Mucosa of rectum (tissue), 2 donors: Measurements from ENCODE around the gene PIP4K2B.
"Not testable (repeated sequence)": the region's sequence is repeated elsewhere in the genome, so short reads cannot be mapped to it uniquely, and the experiment has no call there.

ENCODE experiments used
- H3K27ac ChIP-seq, 2 donors: one replicate each; pipeline ENCODE4 v1.7.0; 2013; ENCODE audit warnings: inconsistent platforms in 2 of 2, low read depth in 2 of 2, low read length in 2 of 2
- H3K27me3 ChIP-seq, 2 donors: one replicate each; pipeline ENCODE4 v1.7.0; 2013; ENCODE audit warnings: low read length in 2 of 2; ENCODE audit not compliant: control insufficient read depth in 2 of 2, insufficient read depth in 2 of 2
- H3K36me3 ChIP-seq, 2 donors: one replicate each; pipeline ENCODE4 v1.7.0; 2013; ENCODE audit warnings: low read length in 2 of 2; ENCODE audit not compliant: control insufficient read depth in 2 of 2, insufficient read depth in 2 of 2
- H3K4me1 ChIP-seq, 2 donors: one replicate each; pipeline ENCODE4 v1.7.0; 2013; ENCODE audit warnings: low read length in 2 of 2, mild to moderate bottlenecking in 1 of 2; ENCODE audit not compliant: control insufficient read depth in 2 of 2, insufficient read depth in 2 of 2
- H3K4me3 ChIP-seq, 2 donors: one replicate each; pipeline ENCODE4 v1.7.0; 2013; ENCODE audit warnings: low read length in 2 of 2
- H3K9ac ChIP-seq, 2 donors: one replicate each; pipeline ENCODE4 v1.7.0; 2013; ENCODE audit warnings: low read length in 2 of 2, low read depth in 1 of 2, mild to moderate bottlenecking in 1 of 2
- H3K9me3 ChIP-seq, 2 donors: one replicate each; pipeline ENCODE4 v1.7.0; 2013; ENCODE audit warnings: low read length in 2 of 2; ENCODE audit not compliant: control insufficient read depth in 2 of 2
- donor health status: healthy.
- donor health status: Normal muscosa, but diverticular disease.

PIP4K2B gene

DNA sequence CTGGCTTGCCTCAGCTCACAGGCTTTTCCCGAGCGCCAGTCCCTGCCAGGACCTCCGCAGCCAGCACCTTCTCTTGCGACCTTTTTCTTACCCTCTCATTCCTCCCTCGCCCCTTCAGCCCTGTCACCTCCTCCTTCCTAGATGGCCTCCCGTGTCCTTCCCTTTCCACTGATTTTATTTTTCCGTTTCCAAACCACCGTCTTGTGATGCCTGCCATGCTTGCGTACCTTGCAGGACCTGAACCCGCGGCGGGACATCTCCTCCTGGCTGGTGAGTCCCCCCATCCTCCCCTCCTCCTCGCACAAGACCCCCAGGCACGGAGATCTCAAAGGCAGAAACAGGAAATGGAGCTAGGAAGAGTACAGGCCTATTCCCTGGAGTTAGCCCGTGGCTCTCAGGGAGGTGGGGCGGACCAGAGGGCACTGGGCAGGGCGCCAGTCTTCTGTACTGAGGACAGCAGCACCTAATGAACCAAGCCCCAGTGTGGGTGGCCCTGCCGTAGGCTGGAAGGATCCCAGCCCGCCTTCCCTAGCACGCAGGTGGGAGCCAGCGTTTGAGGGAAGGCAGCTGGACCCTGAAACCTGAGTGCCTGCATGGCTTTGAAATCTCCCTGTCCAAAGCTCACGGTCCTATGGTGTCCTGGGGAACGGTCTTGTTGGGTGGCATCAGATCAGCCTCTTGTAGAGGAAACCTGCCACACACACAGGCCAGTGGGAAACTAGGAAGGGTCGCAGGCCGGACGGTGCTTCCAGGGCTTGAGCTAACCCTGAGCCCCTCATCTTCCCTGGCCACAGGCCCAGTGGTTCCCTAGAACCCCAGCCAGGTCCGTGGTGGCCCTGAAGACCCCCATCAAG, 68.6 kb downstream of the PIP4K2B start:
- Histone ChIP-seq H3K27ac (peak overlapping the region; percentile 93 to 99), H3K4me3 (peak overlapping the region; percentile 89 to 98), H3K27me3 (no peaks in the 10 kb centered on the region), H3K36me3 (peaks cover 9% of the 10 kb centered on the region in 2 donors), H3K9ac (peak overlapping the region; percentile 98 to 99), H3K9me3 (no peaks in the 10 kb centered on the region), H3K4me1 (peaks cover 53 to 69% of the 10 kb centered on the region in 2 donors)

DNA sequence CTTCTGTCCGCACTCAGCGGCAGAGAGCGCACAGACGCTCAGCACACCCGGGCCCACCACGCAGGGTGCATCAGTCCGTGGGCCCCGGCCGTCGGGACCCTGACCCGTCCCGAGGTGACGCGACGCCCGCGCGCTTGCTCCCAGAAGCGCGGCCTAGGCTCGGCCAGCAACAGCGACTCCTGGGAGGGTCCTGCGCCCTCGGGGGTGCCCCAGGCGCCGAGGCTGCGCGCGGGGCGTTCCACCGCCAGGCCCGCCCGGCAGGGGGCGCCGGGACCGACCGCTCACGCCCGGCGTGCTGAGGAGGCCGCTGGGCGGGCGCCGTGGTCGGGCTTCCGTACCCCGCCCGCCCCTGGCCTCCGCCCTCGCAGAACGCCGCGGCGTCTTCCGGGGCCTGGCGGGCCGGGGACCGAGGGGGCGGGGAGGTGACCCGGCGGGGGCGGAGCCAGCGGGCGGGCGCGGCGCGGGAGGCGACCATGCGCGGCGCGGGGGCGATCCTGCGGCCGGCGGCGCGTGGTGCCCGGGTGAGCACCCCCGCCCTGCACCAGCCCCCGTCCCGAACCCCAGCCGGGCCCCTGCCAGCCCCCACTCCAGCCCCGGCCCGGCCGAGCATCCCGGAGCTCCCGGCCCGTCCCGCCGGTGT, 69.3 kb downstream of the PIP4K2B start, which contains the start of gene CISD3:
Gene CISD3, plus strand, starts transcription at position 456 of the 640 bp plus-strand sequence. Its CDS starts 18 bp downstream, at position 474.
- H3K27me3 ChIP-seq = no peaks in the 10 kb centered on the region
- peaks cover 55 to 64% of the 10 kb centered on the region in 2 donors for H3K4me1 ChIP-seq
- H3K9me3 ChIP-seq = no peaks in the 10 kb centered on the region
- peak within 1 kb of the TSS; percentile 89 to 98 for H3K4me3 ChIP-seq
- peaks cover 8 to 11% of the 10 kb centered on the region in 2 donors for H3K36me3 ChIP-seq
- peak within 1 kb of the TSS; percentile 98 to 99 for H3K9ac ChIP-seq
- peak within 1 kb of the TSS; percentile 93 to 99 for H3K27ac ChIP-seq

DNA sequence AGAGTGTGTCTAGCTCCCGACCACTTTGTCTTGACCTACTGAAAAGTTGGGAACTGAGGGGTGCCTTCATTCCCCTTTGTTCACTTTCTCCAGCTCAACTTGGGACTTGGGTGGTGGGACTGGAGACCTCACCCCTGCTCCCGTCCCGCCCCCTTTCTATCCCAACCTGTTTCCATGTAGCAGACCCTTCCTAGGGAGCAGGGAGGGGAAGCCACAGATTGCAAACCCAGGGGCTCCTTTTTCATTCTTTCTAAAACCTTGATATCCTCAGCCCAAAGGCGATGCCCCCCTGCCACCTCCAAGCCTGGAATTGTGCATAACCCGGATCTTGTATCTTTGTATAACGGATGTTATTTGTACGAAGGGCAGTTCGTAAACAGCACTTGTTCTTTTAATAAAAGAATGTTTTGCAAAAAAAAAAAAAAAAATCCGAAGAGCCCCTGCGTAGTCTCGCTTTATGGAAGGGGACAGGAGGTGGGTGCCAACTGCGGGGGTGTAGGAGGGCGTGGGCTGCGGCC, 69.9 kb downstream of the PIP4K2B start:
- Histone ChIP-seq H3K4me1 (peaks cover 59 to 65% of the 10 kb centered on the region in 2 donors), H3K9ac (peak overlapping the region; percentile 58 to 86), H3K4me3 (peak overlapping the region; percentile 74 to 76), H3K36me3 (peaks cover 8 to 13% of the 10 kb centered on the region in 2 donors), H3K27ac (peak overlapping the region; percentile 76 to 81), H3K9me3 (no peaks in the 10 kb centered on the region), H3K27me3 (no peaks in the 10 kb centered on the region)

DNA sequence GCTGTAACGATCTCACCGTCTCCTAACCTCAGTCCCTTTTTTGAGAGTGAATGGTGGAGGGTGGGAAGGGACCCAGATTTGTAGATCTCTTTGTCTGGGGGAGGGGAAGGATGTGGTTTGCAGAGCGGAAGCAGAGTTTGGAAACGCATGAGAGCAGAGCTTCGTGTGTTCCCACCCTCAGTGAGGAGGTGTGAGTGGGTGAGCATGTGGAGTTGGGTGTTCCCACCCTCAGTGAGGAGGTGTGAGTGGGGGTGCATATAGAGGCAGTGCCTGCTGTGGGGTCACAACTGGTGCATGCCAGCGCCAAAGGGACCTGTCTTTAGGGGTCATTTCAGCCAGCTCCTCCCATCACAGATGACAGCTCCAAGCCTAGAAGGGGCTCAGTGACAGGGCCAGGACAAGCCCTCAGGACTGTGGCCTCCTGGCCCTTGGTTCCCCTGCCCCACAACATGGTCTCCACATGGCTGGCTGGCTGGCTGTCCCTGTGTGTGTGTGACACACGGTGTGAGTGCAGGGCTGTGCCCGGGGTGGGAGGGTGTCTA, 71.0 kb downstream of the PIP4K2B start:
- no peaks in the 10 kb centered on the region for H3K9me3 ChIP-seq
- H3K9ac ChIP-seq = no peak overlapping the region
- peak overlapping the region in 1 of 2 donors; percentile 34 for H3K27ac ChIP-seq
- H3K36me3 ChIP-seq = peaks cover 0 to 11% of the 10 kb centered on the region in 2 donors
- no peak overlapping the region for H3K4me3 ChIP-seq
- H3K27me3 ChIP-seq = no peaks in the 10 kb centered on the region
- H3K4me1 ChIP-seq = peaks cover 54 to 60% of the 10 kb centered on the region in 2 donors

DNA sequence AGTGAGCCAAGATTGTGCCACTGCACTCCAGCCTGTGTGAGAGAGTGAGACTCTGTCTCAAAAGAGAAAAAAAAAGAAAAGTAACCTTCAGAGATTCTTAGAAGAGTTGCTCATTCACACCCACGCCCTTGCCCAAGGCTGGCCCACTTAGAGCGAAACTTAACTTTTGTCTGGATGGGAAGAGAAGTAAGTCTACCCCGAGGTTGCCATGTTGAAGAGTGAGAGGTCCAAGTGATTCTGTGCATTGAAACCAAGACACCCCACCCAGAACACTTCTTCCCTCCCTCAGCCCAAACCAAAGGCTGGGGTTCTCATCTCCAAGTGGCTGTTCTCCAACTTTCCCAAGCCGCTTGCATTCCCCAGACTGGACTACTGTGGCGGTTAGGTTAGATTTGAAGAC, 71.6 kb downstream of the PIP4K2B start:
- Histone ChIP-seq H3K9me3 (no peaks in the 10 kb centered on the region), H3K4me3 (no peak overlapping the region), H3K27me3 (no peaks in the 10 kb centered on the region), H3K27ac (peak overlapping the region in 1 of 2 donors; percentile 1), H3K4me1 (peaks cover 48 to 54% of the 10 kb centered on the region in 2 donors), H3K36me3 (peaks cover 0 to 10% of the 10 kb centered on the region in 2 donors), H3K9ac (no peak overlapping the region)

DNA sequence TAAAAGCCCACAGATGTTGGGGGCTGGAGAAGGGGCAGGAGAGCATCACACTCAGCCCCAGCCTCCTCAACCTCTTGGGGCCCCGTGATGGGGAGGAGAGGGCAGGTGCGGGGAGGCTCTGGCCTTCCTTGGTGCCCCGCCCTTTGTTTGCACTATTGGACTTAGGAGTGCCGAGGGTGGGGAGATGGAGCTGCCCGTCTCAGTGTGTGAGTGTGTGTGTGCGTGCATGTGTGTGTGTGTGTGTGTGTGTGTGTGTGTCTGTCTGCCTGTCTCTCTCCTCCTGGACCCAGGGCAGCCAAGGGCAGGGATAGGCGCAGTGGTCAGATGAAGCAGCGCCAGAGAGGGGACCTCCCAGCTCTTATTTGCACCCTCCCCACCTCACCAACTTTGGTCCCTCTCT, 73.2 kb downstream of the PIP4K2B start:
- Histone ChIP-seq H3K4me1 (peaks cover 35 to 38% of the 10 kb centered on the region in 2 donors), H3K27ac (peak overlapping the region in 1 of 2 donors; percentile 16), H3K36me3 (peaks cover 8 to 16% of the 10 kb centered on the region in 2 donors)
- H3K9ac ChIP-seq, H3K27me3 ChIP-seq, H3K4me3 ChIP-seq, H3K9me3 ChIP-seq: not testable (repeated sequence)

DNA sequence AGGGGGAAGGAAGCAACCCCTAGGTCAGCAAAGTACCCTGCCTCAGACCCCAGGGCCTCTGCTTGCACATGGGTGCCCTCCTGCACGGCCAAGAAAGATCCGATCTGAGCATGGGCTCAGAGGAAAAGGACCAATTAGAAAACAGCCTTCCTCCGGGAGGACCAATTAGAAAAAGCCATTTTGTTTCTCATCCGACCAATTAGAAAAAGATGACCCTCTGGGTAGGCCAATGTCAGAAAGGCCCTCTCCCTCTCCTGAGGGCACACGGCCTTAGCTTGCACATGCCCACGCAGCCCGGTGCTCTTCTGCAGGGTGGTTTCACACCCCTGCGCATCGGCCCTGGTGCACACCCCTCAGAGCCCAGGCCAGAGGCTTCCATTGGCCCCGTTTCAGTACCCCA, 74.3 kb downstream of the PIP4K2B start:
- H3K9ac ChIP-seq = no peak overlapping the region
- no peak overlapping the region for H3K4me3 ChIP-seq
- H3K36me3 ChIP-seq = peaks cover 15 to 25% of the 10 kb centered on the region in 2 donors
- no peaks in the 10 kb centered on the region for H3K9me3 ChIP-seq
- H3K4me1 ChIP-seq = peaks cover 30 to 31% of the 10 kb centered on the region in 2 donors
- no peaks in the 10 kb centered on the region for H3K27me3 ChIP-seq
- no peak overlapping the region for H3K27ac ChIP-seq

DNA sequence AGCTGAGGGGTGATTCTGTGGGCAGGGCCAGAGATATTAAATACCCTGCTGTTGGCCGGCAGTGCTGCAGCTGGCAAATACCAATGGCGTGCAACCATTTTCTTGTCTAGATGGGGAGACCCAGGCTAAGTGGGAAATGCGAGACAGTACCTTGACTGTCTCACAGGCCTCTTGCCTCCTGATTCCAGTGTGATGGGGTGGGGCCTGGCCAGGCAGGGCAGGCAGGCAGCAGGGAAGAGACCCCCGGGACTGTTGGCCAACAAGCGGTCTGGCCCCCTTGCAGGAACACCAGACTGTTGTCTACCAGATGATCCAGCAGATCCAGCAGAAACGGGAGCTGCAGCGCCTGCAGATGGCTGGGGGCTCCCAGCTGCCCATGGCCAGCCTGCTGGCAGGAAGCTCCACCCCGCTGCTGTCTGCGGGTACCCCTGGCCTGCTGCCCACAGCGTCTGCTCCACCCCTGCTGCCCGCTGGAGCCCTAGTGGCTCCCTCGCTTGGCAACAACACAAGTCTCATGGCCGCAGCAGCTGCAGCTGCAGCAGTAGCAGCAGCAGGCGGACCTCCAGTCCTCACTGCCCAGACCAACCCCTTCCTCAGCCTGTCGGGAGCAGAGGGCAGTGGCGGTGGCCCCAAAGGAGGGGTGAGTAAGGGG, 74.9 kb downstream of the PIP4K2B start:
- Histone ChIP-seq H3K9ac (no peak overlapping the region), H3K27me3 (no peaks in the 10 kb centered on the region), H3K27ac (no peak overlapping the region), H3K36me3 (peaks cover 15 to 25% of the 10 kb centered on the region in 2 donors), H3K4me3 (no peak overlapping the region), H3K4me1 (peaks cover 28% of the 10 kb centered on the region in 2 donors), H3K9me3 (no peaks in the 10 kb centered on the region)

DNA sequence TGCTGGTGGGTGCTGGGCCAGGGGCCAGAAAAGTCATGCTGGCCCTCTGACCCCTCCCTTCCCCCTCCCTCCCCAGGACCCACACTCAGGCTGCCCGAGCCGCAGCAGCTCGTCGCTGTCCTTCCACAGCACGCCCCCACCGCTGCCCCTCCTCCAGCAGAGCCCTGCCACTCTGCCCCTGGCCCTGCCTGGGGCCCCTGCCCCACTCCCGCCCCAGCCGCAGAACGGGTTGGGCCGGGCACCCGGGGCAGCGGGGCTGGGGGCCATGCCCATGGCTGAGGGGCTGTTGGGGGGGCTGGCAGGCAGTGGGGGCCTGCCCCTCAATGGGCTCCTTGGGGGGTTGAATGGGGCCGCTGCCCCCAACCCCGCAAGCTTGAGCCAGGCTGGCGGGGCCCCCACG, 77.6 kb downstream of the PIP4K2B start:
- Histone ChIP-seq H3K9ac (no peak overlapping the region), H3K27me3 (no peaks in the 10 kb centered on the region), H3K9me3 (no peaks in the 10 kb centered on the region), H3K27ac (no peak overlapping the region), H3K4me1 (peaks cover 17 to 18% of the 10 kb centered on the region in 2 donors), H3K4me3 (no peak overlapping the region), H3K36me3 (peaks cover 20 to 34% of the 10 kb centered on the region in 2 donors)
